Posterior cingulate gyrus (tissue), 11 donors: Measurements from ENCODE around the gene NPTN.
A peak's percentile ranks its signal among the peaks of the same experiment; 100 is the strongest.
"Not testable (repeated sequence)": the region's sequence is repeated elsewhere in the genome, so short reads cannot be mapped to it uniquely, and the experiment has no call there.

Experiments used
- DNase-seq, 10 donors: peaks; one replicate each; pipeline versions ENCODE4 v3.0.0 to v3.0.0-alpha.2; 2020 to 2021; ENCODE audit warnings: mixed read lengths in 3 of 10
- intact Hi-C: fragments of 100-400 bp; cut with DNase I; formaldehyde crosslinking; loops from one replicate; pipeline ENCODE4 v1.15.1; 2023

Gene NPTN

GRCh38 chr15:73633111-73633990 is at the start of gene NPTN:
Gene NPTN (minus strand): TSS chr15:73633389. CDS start chr15:73633215, 174 bp downstream.
- DNase-seq: peak; percentile 99 to 100 (median 99)
- intact Hi-C loops: loop anchor here (5.0 kb wide), 2 partner anchors 36 to 851 kb away; partner anchors contain the start of gene ADPGK

- intact Hi-C loops: loop anchor here (5.0 kb wide), 1 partner anchor 45 kb away; no protein-coding TSS in a partner anchor
- DNase-seq: peak in 1 of 10 donors; percentile 86
Measured at GRCh38 chr15:73682600-73683090, 49.5 kb upstream of the NPTN start.

DNA sequence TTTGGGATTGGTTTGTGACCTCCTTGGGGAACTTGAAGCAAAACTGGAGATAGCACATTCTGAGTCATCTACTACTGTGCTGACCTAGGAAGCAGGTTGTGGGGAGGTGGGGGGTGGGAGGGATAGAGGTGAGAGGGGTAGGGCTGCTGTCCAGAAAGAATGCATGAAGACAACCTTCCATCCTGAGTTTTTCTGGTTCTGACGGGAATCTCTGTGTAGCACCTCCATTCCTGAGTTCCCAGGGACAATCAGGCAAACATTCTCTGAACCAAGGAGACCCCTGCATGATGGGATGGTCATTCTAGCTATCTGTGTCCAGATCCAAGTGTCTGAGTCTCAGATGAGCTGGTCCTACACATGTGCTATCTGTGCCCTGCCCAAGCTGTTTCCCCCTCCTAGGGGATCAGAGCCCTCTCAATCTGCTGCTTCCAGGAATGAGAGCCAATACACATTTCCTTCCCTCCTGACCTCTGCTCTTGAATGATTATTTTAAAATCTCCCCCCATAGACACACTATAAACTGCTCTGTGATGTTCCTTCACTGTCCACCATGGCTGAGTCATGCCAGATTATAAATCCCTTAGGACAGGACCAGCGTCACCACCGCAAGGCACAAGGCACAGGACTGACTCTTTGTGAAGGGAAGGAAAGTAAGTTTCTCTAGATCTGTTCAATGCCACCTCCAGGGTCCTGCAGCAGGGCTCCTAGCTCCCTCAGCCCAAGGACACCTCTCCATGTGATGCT is 48.8 kb upstream of the NPTN start:
- intact Hi-C loops: loop anchor here (5.0 kb wide), 1 partner anchor 45 kb away; no protein-coding TSS in a partner anchor
- no peak for DNase-seq

DNA sequence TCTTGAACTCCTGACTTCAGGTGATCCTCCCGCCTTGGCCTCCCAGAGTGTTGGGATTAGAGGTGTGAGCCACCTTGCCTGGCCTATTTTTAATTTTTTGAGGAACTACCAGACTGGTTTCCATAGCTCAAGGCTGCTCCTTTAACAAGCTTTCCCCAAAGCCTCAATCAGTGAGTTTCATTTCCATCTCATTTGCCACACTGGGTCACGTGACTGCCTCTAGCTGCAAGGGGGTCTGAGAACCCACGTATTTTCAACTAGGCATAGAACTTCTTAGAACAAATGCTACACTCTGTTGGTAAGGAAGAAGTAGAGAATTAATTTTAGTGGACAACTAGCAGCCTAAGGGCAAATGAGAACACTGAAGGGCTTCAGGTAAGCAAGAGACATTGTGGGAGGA is 47.9 kb upstream of the NPTN start:
- no peak for DNase-seq
- intact Hi-C loops: loop anchor here (5.0 kb wide), 1 partner anchor 44 kb away; no protein-coding TSS in a partner anchor

DNA sequence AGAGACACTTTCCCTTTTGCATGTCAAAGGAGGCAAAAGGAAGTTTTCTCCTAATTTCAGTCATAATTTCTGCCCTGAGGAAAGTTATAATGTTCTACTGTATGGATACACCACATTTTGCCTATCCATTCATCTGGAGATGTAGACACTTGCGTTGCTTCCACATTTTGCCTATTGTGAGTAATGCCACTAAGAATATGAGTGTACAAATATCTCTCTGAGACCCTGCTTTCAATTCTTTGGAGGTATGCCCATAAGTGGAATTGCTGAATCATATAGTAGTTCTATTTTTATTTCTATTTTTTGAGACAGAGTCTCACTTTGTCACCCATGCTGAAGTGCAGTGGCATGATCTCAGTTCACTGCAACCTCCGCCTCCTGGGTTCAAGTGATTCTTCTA is 47.4 kb upstream of the NPTN start:
- no peak for DNase-seq
- intact Hi-C loops: loop anchor here (5.0 kb wide), 1 partner anchor 43 kb away; no protein-coding TSS in a partner anchor

DNA sequence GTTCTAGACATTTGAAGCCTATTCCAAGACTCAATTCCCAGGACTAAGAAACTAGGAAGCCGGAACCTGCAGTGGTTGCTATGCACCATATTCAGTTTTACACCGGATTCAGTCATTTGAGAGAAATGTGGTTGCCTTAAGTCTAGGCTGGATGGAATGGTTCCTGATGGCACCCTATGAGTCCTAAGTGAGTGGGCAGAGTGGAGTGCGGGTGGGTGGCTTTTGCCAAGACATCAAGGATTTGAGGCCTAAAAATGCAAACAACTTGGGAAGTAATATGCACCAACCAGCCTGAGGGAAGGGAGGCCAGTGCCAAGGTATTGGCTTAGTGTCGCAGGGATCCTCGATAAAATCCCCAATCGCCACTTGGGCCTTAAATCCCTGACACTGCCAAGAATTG is 46.8 kb upstream of the NPTN start:
- DNase-seq: no peak
- intact Hi-C loops: loop anchor here (5.0 kb wide), 1 partner anchor 43 kb away; no protein-coding TSS in a partner anchor

DNA sequence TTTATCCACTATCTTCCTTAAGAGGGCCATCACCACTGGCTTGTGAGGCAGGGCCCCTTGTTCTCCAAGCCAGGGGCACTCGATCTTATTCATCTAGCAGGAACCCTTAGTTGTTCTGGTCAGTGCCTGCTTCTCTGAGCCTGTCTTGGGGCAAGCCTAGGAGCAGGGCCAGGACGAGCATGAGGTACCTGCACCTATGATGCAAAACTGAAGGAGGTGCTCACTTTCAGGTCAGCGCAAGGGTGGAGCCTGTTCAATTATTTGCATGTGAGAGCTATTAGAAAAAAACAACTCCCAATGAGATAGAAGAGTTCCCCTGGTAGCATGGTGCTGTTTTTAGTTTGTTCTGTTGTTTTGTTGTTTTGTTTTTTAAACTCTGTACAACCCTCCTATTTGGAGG is 46.0 kb upstream of the NPTN start:
- no peak for DNase-seq
- intact Hi-C loops: no loop called here

DNA sequence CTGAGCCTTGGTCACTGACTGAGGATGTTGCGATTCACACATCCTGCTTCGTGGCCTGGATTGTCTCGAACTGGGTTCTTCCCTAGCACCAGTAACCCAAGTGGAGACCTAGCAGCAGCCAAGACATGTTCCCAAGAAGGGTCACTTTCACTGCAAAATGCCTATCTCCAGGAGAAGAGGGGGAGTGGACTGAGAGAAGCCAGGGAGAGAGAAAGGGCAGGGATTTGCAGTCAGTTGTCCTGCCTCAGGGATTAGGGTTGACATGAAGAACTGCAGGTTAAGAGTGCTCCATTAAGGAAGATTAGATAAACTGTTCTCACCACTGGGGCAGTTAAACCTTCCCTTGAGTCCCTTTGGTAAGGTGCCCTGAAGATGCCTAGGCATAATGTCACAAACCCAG is 45.3 kb upstream of the NPTN start:
- intact Hi-C loops: no loop called here
- DNase-seq: no peak

- intact Hi-C loops: no loop called here
- DNase-seq: no peak
Measured at GRCh38 chr15:73677733-73678132, 44.5 kb upstream of the NPTN start.

DNA sequence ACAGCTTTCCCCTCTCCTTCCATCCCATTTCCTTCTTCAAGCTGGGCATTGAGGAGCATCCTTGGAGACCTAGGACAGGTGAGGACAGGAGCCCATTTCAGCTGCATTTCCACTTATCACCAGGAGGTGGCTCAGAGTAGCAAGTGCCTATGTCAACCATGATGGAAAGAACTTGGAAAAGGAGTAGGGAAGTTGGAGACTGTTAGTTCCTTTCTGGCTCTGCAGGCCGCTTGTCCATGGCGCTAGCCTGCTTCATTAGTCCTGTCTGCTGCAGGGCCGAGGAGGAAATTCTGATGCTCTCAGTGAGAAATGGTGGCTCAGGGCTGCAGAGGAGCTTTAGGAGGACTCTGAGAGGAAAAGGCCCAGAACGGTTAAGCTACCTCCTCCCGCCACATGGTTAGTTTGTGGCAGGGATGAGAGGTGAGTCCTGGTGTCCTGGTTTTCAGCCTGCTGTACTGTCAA is 44.0 kb upstream of the NPTN start:
- intact Hi-C loops: no loop called here
- DNase-seq: peak in 5 of 10 donors; percentile 33 to 74 (median 45)

- intact Hi-C loops: no loop called here
- DNase-seq: no peak
Measured at GRCh38 chr15:73674587-73674986, 41.4 kb upstream of the NPTN start.

- no peak for DNase-seq
- intact Hi-C loops: no loop called here
Measured at GRCh38 chr15:73660455-73660854, 27.3 kb upstream of the NPTN start.

- DNase-seq: no peak
- intact Hi-C loops: no loop called here
Measured at GRCh38 chr15:73658645-73659044, 25.5 kb upstream of the NPTN start.

GRCh38 chr15:73655724-73656123 is 22.5 kb upstream of the NPTN start:
- intact Hi-C loops: no loop called here

GRCh38 chr15:73654659-73655058 is 21.5 kb upstream of the NPTN start:
- no peak for DNase-seq
- intact Hi-C loops: no loop called here

More at GRCh38 chr15:73655724-73656123, 22.5 kb upstream of the NPTN start:
- DNase-seq: no peak

DNA sequence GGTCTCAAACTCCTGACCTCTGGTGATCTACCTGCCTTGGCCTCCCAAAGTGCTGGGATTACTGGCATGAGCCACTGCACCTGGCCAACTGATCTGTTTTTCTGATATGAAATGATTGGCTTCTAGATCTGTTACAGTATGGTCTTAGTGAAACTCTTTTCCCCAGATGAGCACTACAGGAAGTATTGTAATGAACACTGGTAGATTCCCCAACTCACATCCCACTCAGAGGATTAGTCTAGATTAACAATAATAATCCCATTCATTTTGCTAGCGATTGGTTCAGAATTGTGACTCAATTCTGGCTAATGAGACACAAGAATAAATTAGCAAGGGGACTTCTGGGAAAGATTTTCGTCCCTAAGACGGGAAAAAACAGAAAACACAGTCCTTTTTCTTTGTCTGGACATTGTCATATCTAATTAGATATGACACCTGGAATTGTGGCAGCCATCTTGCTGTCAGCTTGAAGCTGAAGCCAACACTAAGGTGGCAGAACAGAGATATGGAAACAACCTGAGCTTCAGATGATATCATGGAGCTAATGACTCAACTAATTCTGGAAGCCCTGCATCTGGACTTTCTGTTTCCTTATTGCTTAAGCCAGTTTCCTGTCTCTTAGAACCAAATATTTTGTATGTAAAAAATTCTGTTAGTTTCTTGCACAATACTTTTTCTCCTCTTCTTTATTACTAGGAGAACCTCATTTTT is 17.4 kb upstream of the NPTN start:
- intact Hi-C loops: no loop called here
- DNase-seq: no peak

GRCh38 chr15:73648014-73648295 is 14.8 kb upstream of the NPTN start:
- intact Hi-C loops: no loop called here

GRCh38 chr15:73647259-73648013 is 14.2 kb upstream of the NPTN start:
- intact Hi-C loops: no loop called here
- DNase-seq: no peak

More at GRCh38 chr15:73648014-73648295, 14.8 kb upstream of the NPTN start:
- DNase-seq: no peak

- intact Hi-C loops: loop anchor here (5.0 kb wide), 2 partner anchors 43 to 353 kb away; partner anchors contain the start of genes CD276, PML and STOML1
- not testable (repeated sequence) for DNase-seq
Measured at GRCh38 chr15:73639464-73639863, 6.3 kb upstream of the NPTN start.
